HG03108 (cell line): ENCODE measurements around the gene DBP.
A peak's percentile ranks its signal among the peaks of the same experiment; 100 is the strongest.

Source experiments
- ATAC-seq: cut with Tn5 transposase; IDR thresholded peaks from one replicate; pipeline ENCODE4 v1.9.1; 2021; ENCODE audit warnings: moderate library complexity; ENCODE audit not compliant: unreplicated experiment

DBP gene

DNA sequence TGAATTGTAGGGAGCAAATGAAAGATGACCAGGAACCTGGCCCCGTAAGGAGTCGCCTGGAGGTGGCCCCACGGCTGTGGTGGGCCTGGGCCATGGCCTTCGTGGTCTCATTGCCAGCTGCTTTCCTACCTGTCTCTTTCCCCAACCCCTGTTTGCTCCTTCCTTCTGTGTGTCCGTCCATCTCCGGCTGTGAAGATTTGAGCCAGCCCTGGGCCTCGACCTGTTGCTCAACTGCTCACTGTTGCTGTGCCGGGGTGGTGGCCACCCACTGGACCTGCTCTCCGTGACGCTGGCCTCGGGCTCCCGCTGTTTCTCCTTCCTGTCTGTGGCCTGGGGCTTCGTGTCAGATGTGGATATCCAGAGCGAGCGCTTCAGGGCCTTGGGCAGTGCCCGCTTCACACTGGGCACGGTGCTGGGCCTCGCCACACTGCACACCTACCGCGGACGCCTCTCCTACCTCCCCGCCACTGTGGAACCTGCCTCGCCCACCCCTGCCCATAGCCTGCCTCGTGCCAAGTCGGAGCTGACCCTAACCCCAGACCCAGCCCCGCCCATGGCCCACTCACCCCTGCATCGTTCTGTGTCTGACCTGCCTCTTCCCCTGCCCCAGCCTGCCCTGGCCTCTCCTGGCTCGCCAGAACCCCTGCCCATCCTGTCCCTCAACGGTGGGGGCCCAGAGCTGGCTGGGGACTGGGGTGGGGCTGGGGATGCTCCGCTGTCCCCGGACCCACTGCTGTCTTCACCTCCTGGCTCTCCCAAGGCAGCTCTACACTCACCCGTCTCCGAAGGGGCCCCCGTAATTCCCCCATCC lies 8.5 kb downstream of the DBP start:
- no peak for ATAC-seq

DNA sequence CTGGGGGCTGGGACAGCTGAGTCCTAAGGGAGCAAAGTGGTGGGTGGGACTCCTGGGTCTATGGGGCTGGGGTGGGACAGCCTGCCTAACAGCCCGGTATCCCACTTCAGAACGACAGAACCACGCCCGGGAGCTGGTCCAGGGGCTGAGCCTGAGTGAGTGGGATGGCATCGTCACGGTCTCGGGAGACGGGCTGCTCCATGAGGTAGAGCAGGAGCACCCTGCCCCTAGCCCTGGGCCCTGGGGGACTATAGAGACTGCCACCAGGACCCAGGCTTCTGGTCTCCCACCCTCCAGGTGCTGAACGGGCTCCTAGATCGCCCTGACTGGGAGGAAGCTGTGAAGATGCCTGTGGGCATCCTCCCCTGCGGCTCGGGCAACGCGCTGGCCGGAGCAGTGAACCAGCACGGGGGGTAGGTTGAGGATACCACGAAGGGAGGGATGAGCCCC lies 9.3 kb downstream of the DBP start:
- ATAC-seq, result no peak

DNA sequence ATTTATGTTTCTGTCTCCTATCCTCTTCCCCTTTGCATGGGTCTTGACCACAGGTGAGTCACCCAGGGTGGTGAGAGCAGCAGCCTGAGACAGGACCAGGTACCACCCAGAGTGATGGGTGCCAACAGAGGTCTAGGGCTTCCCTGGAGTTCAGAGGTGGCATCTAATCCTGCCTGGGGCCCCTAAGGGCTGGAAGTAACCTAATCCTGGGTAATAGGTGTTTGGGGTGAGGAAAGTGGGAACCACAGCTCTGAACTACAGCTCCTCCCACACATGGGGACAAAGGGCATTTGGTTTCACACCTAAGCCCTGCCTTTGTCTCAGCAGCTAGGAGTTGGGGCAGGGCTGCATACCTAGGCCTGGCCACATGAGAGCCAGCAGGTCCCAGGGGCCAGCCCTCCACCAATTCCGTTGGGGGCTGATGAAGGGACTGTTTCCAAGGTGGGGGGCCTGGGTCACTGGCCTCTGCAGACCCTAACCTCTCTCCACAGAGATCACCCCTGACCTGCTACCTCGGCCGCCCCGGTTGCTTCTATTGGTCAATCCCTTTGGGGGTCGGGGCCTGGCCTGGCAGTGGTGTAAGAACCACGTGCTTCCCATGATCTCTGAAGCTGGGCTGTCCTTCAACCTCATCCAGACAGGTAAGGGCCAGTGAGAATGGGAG lies 9.8 kb downstream of the DBP start:
- no peak for ATAC-seq

DNA sequence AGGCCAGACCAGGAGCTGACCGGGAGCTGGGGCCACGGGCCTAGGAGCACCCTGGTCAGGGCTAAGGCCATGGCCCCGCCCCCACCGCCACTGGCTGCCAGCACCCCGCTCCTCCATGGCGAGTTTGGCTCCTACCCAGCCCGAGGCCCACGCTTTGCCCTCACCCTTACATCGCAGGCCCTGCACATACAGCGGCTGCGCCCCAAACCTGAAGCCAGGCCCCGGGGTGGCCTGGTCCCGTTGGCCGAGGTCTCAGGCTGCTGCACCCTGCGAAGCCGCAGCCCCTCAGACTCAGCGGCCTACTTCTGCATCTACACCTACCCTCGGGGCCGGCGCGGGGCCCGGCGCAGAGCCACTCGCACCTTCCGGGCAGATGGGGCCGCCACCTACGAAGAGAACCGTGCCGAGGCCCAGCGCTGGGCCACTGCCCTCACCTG lies 11.3 kb downstream of the DBP start:
- no peak for ATAC-seq

DNA sequence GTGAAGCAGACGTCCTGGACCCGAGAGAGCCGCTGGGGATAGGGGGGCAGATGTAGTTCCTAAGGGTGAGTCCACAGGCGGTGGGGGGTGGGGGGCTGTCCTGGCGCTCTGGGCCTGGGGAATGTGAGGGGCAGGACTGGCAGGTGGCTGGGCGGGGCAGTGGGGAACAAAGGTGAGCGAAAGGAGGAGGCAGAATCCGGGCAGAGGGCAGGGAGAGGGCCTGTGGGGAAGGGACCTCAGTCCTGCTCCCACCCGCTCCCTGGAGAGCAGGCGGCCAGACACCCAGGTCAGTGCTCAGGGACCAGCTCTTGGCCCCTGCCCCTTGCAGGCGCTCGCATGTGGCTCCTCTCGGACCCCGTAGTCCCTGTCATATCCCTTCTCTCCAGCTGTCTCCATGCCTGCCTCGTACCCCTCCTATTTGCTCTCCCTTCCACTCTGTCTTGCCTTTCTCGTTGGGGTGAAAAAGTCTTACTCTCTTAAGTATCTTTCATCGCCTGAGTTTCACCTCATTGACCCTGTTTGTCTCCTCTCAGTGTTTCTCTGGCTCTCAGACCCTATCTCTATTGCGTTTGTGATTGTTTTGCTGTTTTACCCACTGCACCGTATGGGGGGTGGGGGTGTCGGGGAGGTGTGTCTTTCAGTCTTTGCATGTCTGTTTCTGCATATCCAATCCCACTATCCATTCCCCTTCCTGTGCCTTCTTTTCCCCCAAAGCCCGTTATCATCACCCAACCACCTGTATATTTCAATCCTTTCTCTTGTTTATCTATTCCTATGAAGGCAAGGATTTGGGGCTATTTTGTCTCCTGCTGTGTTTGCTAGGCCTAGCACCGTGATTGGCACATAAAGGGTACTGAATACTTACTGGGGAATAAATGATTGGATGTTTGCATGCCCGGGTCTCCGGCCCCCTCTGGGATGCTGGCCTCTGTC lies 12.1 kb downstream of the DBP start:
- ATAC-seq, result no peak

DNA sequence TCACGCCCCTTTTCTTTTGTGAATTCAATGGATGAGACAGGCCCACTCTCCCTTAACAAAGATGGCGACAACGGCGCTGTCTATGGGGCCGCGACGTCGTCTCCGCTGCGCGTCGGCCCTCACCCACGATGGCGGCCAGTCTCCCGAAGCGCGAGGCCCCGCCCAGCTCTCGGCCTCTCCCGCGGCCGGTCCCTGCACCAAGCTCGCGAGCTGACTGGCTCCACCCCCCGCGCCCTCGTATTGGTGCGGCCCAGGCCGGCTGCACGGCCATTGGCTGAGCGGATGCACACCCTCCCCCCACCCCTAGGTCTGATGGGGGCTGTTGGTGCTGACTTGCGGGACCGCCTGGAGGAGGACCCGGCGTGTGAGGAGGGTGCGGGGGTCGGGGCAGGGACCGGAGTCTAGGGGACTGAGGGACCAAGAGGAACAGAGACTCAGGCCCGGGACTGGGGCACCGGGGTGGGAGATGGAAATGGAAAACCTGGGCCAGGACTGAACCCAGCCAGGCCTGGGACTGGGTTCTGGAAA lies 13.0 kb downstream of the DBP start:
- ATAC-seq, result peak; percentile 65

DNA sequence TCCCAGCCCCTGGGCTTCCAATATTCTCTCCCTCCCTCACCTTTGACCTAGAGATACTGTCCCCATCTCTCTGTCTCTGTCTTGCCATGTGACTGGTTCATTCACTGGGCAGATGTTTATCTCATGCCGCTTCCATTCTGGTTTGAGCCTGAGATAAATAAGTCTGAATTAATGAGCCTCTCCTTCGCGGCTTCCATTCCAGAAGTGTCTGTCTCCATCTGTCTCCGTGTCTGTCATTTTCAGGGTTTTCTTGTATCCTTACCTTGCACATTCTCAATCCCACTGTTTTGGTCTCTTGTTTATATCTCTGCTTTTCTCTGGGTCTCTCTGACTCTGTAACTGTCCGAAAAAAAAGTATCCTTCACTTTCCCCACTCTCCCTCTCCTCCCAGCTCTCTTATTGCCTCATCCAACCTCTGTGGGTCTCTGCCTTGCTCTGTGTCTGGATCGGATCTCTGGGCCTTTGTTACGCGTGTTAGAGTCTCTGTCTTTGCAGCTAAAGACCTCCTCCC lies 13.6 kb downstream of the DBP start:
- no peak for ATAC-seq

DNA sequence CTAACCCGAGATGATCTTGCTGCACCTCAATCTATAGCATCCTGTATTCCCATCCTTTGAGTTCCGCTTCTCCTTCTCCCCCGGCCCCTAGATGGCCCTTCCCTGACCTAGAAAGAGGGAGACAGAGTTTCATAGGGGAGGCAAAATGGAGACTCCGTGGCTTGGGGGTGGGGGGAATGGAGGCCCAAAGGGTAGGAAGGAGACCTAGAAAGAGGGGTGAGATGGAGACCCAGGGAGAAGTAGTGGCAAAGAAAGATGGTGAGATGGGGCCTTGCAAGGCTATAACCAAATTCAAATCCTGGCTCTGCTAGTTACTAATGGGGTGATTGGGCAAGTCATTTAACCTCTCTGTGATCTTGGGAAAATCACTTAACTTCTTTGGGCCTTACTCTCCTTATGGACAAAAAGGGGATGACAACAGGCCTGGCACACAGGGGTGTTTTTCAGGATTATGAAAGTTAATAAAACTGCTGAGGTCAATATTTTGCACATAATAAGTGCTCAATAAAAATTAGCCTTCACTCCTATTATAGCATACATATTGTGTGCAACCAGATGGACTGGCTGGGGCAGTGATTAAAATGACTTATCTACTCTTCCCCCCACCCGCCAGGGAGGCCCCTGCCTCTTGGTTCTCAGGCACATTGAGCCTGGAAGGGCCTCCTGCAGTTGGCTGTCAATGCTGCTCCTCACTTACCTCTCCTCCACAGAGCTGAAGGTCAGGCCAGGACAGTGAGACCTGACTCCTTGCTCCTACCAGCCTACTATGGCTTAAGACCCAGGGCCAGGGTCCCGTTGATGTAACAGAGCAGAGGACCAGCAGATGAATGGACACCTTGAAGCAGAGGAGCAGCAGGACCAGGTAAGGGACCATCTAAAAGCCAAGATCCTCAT lies 17.2 kb downstream of the DBP start:
- ATAC-seq, result no peak

DNA sequence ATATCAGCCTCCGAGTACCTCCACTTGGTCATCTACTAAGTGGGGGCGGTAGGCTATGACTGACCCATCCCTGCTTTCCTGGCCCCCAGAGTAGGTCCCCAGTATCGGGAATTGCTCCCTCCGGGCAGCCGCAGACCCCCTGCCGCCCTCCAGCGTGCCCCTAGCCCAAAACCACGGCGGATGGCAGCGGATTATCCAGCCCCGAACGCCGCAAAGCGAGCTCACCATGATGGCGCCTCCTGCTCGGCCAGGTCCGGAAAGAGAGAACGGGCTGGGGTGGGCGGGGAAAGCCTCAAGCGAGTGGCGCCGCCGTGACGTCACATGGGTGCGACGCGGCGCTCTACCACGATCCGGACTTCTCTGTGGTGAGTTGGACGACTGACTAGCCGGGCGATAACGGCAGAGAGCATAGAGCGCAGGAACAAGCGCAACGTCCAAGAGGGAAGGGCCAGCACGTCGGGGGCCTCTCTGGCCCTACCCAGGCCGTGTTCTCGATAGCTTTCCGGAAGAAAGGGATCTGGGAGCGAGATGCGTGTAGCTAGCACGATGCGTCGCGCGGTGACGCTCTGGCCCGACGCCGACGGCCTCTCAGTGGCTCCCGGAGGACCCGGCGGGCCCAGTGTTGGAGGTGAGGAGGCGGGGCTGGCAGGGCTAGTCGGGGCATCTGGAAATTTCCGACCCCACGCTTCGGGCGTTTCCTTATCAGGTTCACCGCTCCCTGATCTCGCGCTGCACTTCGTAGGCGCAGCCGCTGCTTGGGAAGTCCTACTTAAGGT lies 18.1 kb downstream of the DBP start, which contains the start of the genes RPL18 and SPHK2:
RPL18 (minus strand) TSS at position 263 of the 776 bp plus-strand sequence; CDS start at position 228, 35 bp downstream.
SPHK2 (plus strand) TSS at position 591 of the 776 bp plus-strand sequence. CDS start 1,009 bp downstream, outside the sequence.
- peak; percentile 77 for ATAC-seq

DNA sequence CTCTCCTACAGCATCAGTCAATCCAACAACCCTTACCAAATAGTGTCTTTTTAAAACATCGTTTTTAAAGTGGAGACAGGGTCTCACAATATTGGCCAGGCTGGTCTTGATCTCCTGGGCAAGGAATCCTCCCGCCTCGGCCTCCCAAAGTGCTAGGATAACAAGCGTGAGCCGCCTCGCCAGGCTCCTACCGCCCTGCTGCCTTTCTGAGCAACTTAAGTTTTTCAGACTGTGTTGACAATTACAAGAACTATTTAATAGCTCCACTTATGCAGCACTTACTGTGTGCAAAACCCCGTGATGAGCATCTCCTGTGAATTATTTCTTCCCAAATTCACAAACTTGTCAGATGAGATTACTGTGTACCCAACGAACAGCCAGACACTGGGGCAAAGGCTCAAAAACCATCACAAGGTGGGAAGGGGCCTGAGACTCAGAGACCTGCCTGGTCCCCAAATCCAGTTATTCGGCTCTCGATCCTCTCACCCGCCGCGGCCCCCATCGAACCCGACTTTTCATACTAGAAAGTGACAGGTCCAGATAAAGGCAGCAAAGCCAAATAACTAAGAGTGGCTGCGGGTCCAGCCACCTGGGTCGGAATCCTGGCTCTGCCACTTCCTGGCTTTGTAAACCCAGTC lies 18.8 kb downstream of the DBP start:
- ATAC-seq, result no peak

DNA sequence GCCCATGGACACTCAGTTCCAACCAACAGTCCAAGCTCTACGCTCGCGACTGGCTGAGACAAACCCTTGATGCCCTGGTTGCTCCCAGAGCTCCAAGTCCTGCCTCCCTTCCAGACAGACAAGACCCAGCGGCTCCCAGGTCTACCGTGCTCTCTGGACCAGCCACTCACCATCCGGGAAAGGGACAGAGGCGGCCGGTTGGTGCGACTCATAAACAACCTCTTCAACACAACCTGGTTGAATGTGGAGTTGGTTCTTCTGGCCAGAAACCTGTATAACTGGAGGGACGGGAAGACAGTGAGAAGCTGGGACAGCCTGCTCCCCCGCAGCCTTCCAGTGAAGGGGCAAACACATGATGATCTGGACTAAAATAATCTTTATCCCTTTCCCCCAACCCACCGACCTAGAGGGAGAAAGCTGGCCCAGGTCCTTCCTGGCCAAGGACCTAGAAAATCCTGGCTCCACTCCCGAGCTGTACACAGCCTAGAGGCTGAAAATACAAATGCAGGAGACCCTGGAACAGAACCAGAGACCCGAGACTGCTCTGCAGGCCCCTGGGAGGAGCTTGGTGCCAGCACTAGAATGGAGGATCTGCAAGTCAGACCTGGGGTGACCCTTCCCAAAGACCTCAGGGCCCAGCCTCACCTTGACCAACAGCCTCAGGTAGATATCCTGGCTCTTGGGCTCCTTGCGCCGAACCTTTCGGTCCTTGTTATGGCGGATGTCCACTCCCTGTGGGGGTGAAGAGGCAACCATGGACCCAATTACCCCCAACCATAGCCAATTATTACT lies 19.8 kb downstream of the DBP start:
- ATAC-seq, result no peak

DNA sequence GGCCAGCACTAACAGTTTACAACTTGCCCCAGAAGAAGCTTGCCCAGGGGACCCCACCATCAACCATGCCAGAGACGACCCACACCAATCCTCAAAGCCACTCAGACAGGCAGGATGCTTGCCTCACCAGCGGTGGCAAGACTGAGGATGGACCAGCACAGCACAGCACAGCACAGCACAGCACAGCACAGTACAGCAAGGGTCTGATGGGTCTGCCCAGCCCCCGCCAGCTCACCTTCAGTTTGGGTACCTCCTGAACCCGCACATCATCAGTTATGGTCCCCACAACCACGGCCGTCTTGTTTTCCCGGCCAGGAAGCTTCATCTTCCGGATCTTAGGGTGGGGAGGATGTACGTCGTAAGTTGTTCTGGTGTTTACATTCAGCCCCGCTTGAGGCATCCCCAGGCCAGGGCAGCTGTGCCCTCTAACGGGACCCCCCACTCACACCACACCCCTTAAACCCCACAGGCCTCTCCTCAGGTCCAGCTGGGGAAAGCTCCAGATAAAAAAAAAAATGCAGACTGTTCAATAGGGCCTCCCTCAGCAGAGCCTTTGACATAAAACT lies 20.6 kb downstream of the DBP start:
- no peak for ATAC-seq

DNA sequence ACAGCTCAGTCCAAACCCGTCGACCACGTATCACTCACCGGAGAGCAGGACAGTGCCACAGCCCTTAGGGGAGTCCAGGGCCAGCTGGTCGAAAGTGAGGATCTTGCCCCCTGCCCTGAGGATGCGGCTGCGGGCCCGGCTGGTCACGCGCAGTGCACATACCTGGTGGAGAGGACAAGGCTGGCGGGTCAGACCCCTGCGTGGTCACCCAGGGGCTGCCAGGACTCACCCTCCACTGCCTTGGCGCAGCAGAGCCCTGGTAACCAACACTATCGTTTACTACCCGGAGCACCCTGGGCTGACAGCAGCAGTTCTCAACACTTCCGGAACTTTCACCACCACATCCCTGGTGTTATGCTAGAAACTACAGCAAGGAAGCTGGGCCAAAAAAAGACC lies 21.1 kb downstream of the DBP start:
- no peak for ATAC-seq

DNA sequence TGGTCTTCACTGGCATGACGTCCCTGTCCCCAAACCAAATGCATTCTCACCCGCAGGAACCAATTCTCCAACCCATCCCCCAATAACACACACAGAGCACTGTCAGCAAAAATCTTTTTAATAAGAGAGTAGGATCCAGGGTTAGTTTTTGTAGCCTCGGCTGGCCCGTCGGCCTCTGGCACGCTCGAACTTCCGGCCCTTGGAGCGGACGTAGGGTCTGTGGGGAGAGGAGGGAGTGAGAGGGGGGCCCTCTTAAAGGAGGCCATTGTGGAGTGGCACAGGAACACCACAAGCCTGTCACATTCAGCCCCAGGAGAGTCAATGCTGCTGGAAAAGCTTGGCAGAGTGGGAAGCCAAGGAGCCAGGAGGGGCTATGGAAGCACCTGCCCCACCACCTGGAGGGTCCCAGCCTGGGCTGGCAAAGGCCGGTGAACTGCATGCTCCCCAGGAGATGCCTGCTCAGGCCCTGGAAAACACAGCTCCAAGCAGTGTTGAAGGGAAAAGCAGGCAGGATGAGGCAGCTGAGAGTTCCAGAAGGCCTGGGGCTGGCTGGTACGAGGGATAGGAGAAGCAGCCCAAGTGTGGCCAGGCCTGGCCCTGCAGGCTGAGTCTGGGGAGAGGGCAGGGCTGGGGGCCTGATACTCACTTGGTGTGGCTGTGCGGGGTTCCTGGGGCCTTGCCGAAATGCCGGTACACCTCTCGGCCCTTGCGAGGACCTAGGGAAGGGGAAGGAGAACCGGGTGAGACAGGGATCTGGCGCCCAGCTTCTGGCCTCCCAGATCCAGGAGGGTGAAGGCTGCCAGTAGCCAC lies 21.7 kb downstream of the DBP start:
- ATAC-seq, result no peak

DNA sequence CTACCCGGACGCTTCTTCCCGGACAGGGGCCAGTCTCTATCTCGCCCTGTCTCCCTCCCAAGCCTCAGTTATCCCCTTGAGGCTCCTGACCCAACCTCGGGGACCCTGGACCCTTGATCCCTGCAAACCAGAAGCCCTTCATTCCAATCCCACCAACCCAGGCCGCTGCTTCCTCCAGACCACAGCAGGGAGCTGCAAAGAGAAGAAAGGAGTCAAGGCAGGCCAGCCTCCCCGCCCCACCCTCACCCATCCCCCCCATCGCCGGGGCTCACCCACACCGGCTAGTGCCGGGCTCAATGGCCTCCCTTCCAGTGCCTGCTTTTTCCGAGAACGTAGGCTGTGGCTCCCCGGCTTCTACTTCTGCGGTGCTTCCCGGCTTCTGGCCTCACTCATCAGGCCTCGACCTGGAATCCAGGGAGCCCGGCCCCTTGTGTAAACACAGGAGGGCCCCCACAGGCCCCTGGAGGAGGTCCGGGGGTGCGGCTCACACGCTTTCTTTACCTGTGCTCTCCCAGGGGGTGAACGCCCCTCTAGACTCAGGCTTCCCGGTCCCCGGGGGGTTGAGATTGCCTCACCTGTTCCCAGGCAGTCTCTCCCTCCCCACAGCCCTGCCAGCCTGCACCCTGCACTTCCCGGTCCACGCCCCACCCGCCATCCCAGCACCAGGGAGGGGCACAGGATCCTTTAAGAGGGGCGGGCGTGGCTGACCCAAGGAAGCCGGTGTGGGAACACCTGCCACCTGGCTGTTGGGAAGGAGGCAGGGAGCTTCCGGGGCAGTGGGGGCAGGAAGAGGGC lies 22.5 kb downstream of the DBP start, which contains the start of gene FAM83E:
FAM83E (minus strand) TSS at position 641 of the 795 bp plus-strand sequence. CDS start 1,704 bp downstream, outside the sequence.
- ATAC-seq, result no peak
